Stimulated activated CD4-positive, alpha-beta T cell treated with anti-CD3 and anti-CD28 coated beads, Interleukin-15, amount 100 ng/mL, for 48 hours (primary cell): Measurements from ENCODE around the gene ABCB10.
A peak's percentile ranks its signal among the peaks of the same experiment; 100 is the strongest.
"Not testable (repeated sequence)": the region's sequence is repeated elsewhere in the genome, so short reads cannot be mapped to it uniquely, and the experiment has no call there.

Source experiments
- DNase-seq, 2 donors: peaks; one replicate each; pipeline ENCODE4 v3.0.0-alpha.2; 2020; ENCODE audit warnings: low read depth in 2 of 2

The ABCB10 gene

DNA sequence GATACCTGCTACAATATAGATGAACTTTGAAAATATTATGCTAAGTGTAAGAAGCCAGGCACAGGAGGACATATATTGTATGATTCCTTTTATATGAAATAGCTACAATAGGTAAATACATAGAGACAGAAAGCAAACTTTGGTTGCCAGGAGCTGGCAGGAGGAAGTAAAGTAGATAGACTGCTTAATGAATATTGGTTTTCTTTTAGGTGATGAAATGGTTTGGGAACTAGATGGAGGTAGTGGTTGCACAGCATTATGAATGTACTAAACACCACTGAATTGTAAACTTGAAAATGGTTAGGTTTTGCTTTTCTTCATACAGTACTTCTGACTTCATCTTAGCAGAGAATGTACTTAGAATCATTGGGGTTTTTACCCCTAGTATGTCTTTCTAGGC, 21.5 kb downstream of the ABCB10 start:
- no peak for DNase-seq

DNA sequence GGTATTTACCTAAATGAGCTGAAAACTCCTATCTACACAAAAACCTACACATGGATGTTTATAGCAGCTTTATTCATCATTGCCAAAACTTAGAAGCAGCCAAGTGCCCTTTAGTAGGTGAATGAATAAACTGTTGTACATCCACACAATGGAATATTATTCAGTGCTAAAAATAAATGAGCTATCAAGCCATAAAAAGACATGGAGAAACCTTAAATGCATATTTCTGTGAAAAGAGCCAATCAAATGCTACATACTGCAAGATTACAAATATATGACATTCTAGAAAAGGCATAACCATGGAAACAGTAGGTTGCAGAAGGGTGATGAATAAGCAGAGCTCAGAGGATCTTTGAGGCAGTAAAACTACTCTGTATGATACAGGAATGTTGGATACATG, 23.3 kb downstream of the ABCB10 start:
- DNase-seq, result no peak

DNA sequence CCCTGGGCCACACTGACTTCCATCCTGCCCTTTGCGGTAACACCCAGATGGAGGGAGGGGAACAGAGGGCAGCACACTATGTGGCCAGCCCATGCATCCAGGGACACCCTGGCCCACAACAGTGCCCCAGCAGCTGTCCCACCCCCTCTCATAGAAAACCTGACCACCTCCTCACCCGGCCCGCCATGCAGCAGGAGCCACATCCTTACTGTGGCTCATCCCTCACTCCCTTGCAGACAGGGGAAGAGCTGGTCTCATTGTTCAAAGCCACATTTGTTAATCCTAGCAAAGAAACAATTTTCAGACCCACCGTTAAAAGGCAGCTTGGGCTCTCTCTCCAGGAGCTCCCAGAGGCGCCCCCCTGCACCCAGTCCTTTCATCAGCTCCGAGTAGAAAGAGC, 27.2 kb downstream of the ABCB10 start:
- no peak for DNase-seq

DNA sequence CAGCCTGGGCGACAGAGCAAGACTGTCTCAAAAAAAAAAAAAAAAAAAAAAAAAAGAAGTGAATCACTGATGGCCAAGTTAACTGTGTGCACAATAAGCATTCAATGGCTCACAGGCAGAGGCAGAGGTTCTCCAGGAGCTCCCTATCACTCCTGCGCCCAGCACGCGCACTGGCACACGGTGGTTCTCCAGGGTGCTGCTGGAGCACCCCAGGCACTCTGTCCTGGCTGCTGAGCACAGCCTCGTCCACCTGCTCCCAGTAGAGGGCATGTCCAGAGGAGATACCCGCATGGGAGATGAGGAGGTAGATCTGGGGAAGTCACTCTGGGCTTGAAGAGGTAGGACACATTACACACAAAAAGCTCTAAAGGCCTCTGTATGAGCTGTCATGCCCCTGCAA, 28.9 kb downstream of the ABCB10 start:
- DNase-seq, result no peak

DNA sequence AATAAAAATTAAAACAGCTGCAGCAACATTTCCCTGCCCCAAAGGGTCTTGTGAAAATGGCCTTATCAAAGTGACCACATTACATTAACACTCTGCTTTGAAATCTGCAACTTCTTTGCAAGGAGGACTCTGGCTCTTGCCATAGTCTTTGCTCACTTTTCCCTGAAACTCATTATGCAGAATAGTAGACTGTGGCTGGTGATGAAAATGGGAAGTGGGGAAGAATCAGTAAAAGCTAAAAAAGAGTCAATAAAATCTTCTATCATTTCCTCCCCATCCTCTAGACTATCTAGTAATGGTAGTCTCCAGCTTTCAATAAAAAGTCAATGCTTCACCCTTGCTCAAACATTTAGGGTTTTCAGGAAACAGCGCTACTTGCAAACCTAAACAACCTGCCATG, 31.8 kb downstream of the ABCB10 start:
- DNase-seq, result no peak

DNA sequence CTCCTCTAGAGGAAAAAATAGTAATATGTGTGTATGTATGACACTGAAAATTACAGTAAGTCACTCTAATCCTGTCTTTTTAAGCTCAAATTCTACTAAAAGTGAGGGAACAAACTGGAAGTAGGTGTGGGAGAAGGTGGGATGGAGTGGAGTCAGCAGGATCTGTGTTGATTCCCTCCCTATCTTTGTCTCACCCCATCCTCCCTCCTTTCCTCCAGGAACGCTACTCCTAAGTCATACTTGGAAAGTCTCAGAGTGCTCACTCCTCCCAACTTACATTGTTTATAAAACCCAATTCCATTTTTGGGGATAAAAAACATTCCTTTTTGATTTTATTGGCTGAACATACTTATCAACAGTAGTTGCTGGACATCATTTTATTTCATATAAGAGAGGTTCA, 35.5 kb downstream of the ABCB10 start:
- no peak for DNase-seq

DNA sequence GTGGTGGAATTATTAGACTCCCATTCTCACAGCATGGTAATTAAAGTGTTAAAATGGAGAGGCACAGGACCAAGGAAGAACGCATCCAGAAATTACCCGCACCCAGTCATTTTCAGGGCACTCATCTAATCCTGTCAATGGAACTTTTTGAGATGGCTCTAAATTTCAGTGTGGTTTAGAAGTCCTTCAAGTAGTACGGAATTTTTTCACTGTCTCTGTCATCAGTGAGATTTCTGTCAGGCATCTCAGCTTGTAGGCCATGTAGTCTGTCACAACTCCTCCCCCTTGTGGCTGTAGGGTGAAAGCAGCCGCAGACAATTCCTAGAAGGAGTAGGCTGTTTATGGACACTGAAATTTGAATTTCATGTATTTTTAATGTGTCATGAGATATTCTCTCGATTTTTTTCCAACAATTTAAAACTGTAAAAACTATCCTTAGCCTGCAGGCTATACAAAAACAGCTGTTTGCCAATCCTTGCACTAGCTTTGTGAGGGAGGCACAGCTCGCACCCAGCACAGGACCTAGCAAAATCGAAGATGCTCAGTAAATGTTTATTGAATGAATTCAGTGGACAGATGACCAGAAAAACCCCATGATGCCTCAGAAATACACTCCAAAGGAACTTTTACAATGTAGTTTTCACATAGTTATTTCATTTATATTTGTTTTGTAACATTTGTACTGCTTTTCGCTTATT, 43.8 kb downstream of the ABCB10 start:
- peak in 1 of 2 donors; percentile 13 for DNase-seq

DNA sequence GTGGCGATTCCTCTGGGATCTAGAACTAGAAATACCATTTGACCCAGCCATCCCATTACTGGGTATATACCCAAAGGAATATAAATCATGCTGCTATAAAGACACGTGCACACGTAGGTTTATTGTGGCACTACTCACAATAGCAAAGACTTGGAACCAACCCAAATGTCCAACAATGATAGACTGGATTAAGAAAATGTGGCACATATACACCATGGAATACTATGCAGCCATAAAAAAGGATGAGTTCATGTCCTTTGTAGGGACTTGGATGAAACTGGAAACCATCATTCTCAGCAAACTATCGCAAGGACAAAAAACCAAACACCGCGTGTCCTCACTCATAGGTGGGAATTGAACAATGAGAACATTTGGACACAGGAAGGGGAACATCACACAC, 46.9 kb downstream of the ABCB10 start:
- not testable (repeated sequence) for DNase-seq

DNA sequence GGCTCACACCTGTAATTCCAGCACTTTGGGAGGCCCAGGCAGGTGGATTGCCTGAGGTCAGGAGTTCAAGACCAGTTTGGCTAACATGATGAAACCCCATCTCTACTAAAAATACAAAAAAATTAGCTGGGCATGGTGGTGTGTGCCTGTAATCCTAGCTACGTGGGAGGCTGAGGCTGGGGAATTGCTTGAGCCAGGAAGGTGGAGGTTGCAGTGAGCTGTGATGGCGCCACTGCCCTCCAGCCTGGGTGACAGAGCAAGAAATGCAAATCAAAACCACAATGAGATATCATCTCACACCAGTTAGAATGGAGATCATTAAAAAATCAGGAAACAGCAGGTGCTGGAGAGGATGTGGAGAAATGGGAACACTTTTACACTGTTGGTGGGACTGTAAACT, 47.3 kb downstream of the ABCB10 start:
- DNase-seq, result not testable (repeated sequence)

DNA sequence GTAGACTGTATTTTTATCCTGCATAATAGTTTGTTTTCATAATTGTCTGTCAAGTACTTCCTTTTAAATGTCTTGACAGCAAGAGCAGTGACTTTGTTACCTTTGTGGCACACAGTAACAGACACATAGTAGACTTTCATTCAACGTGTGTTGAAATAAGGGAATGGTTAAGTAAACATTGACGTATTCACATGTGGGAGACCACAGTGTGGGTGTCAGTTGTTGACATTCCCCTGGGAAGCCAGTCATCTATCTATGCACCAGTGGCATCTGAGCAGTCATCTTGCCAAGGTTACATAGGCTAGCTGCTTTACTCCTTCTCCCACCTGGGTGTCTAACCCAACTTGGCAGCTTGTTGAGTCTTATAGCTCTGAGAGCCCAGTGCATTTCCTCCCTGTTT, 48.9 kb downstream of the ABCB10 start:
- no peak for DNase-seq

DNA sequence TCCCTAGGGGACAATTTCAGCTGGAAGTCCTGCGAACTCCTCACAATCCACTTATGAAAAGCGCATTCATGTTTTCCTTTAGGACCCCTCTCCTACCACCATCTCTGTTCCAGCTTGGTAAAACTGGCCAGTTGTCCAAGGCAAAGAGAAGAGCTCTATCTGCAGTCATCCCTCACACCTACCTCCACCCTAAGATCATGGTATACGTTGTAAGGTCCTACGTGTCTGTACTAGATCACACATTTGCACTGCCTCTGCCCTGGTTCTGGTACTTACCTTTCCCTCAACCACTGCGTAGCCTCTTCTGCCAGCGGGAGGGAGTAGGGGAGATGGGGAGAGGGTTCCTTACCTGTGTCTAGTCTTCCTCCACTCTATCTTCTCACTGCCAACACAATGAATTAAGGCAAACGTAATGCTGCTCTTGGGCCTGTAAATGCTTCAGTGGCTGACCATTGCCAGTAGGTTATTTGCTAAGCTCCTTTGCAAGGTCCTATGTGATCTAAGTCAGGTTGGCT, 49.6 kb downstream of the ABCB10 start:
- no peak for DNase-seq

DNA sequence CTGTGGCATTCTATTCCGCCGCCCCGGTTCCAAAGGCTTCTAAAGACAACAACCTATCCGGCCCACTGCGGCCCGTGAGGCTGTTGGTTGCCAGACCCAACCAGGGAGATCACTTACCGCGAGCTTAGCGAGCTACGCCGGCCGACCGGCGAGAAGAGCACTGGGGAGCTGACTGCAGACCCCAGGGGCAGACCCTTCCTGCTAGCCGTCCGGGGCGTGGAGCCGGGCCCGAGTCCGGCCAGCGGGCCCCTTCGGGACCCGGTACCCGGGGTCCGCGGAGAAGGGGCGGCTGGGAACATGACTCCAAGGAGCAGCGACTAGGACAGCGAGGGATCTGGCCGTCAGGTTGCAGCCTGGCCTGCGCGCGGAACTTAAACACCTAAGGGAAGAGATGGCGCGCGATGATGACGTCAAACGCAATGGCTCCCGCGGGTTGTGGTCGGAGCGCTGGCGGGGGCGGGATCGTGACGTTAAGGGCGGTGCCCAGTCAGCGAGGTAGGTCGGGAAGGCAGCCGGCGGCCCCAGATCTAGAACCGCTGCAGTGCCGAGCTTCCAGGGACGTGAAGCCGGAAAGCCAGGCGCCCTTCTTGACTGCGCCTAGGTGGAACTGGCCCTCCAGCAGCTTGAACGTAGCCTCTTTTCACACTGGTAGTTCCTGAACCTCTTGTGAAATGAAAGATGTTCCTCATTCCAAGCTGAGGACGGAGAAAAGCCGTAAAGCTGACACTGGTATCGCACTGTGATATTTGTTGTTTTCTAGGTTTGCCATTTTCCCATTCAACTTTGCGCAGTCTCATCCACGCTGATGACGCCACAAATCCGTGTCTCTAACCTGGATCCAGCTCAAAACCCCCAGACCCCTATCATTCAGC, 50.3 kb downstream of the ABCB10 start, which contains the start of gene NUP133:
Gene NUP133 (minus strand): TSS at position 391 of the 872 bp plus-strand sequence. CDS start 92 bp downstream, at position 299.
- peak; percentile 97 to 99 for DNase-seq

DNA sequence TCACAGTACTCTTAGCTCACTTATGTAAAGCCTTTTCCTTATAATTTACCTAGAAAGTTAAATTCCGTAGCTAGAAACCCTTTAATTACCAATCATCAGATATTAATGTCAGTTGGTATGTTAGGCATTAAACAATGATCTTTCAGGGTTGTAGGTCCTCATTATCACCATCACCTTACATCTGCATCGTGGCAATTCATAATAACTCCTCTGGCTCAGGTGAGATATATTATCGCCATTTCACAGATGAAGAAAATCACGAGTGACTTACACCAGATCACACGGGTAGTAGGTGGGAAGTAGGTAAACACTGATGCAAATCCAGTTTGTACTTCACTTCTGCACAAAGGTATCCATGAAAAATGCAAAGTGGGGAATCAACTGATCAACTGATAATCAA, 51.0 kb downstream of the ABCB10 start:
- DNase-seq, result no peak

DNA sequence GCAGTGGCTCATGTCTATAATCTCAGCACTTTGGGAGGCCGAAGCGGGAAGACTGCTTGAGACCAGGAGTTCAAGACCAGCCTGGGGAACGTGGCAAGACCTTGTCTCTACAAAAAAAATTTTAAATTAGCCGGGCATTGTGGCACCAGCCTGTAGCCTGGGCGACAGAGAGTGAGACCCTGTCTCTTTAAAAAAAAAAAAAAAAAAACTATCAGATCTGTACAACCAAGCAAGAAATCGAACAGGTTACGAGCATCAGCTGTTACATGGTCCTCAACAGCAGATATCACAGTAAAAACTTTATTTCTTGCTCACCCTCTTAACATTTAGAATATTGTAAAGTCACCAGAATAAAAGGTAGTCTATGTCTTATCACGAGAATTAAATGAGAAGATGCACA, 51.9 kb downstream of the ABCB10 start:
- DNase-seq, result no peak

DNA sequence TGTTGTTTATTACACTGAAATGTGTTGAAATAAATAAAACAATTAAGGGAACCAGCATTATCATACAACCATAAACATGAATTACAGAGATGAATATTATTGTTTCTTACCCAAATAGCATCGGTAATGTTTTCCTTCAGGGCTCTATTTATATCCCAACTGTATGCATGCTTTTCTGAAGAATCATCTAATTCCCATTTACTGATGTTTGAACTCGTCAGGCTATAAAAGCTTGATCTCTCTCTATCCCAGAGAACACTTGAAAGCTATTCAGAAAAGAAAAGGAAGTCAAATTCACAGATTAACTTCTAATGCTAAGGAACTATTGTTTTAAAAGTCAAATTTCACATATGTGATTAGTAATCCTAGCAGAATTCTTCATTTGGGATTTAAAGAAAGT, 62.7 kb downstream of the ABCB10 start:
- DNase-seq, result no peak

DNA sequence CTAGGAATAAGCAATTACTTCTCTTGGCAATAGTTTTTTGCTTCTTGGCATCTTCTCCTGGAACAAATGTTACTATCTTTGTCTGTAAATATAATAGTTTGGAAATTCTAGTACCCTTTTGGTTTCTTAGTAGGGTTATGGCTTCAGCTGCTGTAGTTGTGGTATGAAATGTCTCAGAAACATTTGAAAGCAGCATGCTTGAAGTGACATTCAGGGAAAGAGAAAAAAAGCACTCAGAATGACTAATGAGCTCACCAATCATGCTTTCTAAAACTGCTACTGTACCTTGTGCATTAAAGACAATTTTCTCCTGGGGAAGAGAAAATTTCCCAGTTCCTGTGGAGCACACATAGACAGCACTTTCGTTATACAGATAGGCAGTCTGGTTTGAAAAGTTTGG, 71.3 kb downstream of the ABCB10 start:
- no peak for DNase-seq

DNA sequence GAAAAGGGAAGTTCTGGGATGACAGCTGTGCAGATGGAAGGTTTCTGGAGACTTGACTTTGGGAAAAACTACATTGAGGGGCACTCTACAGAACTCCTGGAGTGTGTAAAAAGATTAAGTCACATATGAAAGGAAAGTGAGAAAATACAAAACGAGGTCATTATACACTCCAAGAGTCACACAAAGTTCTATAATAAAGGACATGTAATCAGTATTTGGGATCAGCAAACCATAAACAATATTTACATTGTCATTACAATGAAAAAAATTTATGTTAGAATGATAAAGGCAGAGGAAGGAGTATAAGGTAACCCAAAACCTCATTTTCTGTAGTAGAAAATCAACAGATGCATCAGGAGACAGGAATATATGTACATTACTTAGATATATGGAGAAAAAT, 73.2 kb downstream of the ABCB10 start:
- no peak for DNase-seq

DNA sequence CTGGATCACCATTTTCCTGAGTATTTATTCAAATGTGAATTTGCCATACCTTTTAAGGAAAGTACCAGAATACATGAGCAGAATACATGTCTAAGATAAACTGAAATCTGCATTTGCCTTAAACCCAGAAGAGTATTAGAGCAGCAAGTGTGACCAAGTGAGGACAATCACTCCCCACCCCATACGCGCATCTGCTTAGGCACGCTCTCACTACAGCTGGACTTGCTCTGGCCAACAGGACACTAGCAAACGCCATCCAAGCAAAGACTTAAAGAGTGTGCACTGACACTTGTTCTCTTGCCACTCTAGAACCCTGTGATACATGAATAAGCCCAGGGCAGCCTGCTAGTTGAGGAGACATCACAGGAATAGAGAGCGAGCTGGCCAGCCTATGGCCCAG, 76.0 kb downstream of the ABCB10 start:
- no peak for DNase-seq

DNA sequence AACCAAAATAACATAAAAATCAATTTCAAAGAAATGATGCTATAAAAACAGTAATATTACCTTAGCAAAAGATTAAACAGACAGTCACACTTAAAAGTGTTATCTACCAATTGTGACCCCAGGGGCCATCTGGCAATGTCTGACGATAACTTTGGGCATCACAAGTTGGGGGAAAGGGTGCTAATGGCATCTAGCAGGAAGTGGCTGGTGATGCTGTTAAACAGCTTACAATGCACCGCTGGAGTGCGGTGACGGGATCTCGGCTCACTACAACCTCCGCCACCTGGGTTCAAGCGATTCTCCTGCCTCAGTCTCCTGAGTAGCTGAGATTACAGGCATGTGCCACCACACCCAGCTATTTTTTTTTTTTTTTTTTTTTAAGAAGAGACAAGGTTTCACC, 78.0 kb downstream of the ABCB10 start:
- DNase-seq, result no peak

DNA sequence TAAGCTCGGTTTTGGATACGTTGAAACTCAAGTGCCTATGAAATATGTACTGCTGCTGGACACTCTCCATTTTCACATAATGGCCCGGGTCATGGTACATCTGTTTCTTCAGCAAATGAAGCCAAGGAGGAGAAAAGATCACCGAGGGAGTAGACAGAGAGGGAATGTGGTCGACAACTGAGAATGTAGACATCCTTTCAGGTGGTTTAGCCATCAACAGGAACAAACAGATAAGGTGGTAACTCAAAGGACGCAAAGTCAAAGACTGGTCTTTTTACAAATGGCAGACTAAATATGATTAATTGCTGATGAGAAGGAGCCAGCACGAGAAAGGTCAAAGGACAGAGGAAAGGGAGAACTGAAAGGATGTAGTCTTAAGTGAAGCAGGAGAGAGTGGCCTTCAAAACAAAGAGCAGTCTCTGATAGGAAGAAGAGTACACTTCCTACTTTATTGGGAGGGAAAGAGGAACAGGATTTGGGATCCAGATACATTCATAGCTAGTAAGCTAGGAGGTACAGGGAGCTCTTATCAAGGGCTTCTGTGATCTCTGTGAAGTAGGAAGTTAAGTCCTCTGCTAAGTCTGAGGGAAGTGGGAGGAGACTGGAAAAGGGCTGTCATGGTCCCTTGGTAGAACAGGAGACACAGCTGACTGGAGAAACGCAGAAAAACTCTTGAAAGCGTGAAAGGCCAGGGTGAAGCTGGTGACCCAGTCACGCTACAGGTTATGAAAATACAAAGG, 78.7 kb downstream of the ABCB10 start:
- DNase-seq, result no peak

DNA sequence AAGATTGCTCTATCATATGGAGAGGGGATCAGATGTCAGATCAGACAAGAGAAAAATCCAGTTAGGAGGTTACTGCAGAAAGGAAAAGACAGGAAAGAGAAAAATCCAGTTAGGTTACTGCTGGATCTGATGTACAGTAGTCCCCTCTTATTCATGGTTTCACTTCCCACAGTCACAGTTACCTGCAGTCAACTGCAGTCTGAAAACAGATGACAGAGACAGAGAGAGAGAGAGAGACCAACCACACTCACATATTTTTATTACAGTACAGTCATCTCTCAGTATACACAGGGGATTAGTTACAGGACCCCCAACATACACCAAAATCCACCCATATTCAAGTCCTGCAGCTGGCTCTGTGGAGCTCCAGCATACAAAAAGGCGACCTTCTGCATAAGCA, 79.7 kb downstream of the ABCB10 start:
- no peak for DNase-seq

DNA sequence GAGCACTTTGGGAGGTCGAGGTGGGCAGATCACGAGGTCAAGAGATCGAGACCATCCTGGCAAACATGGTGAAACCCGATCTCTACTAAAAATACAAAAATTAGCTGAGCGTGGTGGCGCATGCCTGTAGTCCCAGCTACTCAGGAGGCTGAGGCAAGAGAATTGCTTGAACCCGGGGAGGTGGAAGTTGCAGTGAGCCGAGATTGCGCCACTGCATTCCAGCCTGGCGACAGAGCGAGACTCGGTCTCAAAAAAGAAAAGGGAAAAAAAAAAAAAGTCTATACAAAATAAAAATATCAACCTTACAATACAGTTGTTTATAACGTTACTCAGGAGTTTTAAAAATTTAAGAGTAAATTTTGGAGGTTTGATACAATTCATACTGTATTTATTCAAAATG, 82.6 kb downstream of the ABCB10 start:
- not testable (repeated sequence) for DNase-seq
